OCI-LY7 (cell line): ENCODE results near the gene ETFB. TPM values are rescaled to one million over a fixed set of nuclear protein-coding genes. Genes with fewer than 3 reads are reported as not detected.

Experiments used
- BruUV-seq: library from RNA; stranded (reverse); fragments of 400-500 nt; replicated peaks from 2 replicates; lab custom pipeline; 2021; lab: Mats Ljungman, UMichigan
- CTCF ChIA-PET: fragments of 300-600 bp; sonication (Branson Sonifier 250); formaldehyde crosslinking; loops from one replicate; lab custom pipeline; 2022; ENCODE audit warnings: antibody characterized with exemption; ENCODE audit not compliant: unreplicated experiment; lab: Charles Lee
- POLR2A ChIA-PET: fragments of 300-600 bp; sonication (Branson Sonifier 250); formaldehyde crosslinking; loops from one replicate; lab custom pipeline; 2022; ENCODE audit warnings: antibody characterized with exemption; lab: Charles Lee
- DNase-seq: peaks from one replicate; pipeline ENCODE4 v3.0.0-alpha.2; 2015; ENCODE audit warnings: low spot score
- H2AFZ ChIP-seq: fragments of 200-600 bp; sonication (generic), shearing (Covaris generic); 2 replicates; pipeline ENCODE4 v1.6.1; 2014; ENCODE audit warnings: mild to moderate bottlenecking, antibody characterized with exemption, low read length, moderate library complexity
- H3K27ac ChIP-seq: fragments of 200-600 bp; sonication (generic); 2 replicates; pipeline ENCODE4 v1.5.1; 2014; ENCODE audit warnings: mixed run types, low read depth, mild to moderate bottlenecking, moderate library complexity, low read length, inconsistent platforms; ENCODE audit not compliant: poor library complexity, severe bottlenecking
- H3K36me3 ChIP-seq: fragments of 200-600 bp; sonication (generic); 2 replicates; pipeline ENCODE4 v1.6.1; 2014; ENCODE audit warnings: mild to moderate bottlenecking, antibody characterized with exemption, low read length, moderate library complexity, mixed read lengths; ENCODE audit not compliant: insufficient read depth
- H3K4me1 ChIP-seq: fragments of 200-600 bp; sonication (generic); 2 replicates; pipeline ENCODE4 v1.5.1; 2014; ENCODE audit warnings: mild to moderate bottlenecking, low read length; ENCODE audit not compliant: insufficient read depth, poor library complexity, severe bottlenecking
- H3K4me2 ChIP-seq: fragments of 200-600 bp; sonication (generic); 2 replicates; pipeline ENCODE4 v1.6.1; 2014; ENCODE audit warnings: mild to moderate bottlenecking, low read length
- H3K4me3 ChIP-seq: fragments of 200-600 bp; sonication (generic); 2 replicates; pipeline ENCODE4 v1.5.1; 2014; ENCODE audit warnings: mild to moderate bottlenecking, low read depth, low read length; ENCODE audit not compliant: poor library complexity, severe bottlenecking
- H3K79me2 ChIP-seq: fragments of 200-600 bp; sonication (generic); 2 replicates; pipeline ENCODE4 v1.6.1; 2016; ENCODE audit warnings: low read depth, mild to moderate bottlenecking, low read length, moderate library complexity, mixed read lengths; ENCODE audit not compliant: insufficient read depth
- H3K9me2 ChIP-seq: fragments of 200-600 bp; sonication (generic); 2 replicates; pipeline ENCODE4 v1.6.1; 2016; ENCODE audit warnings: mild to moderate bottlenecking, low read length, mixed read lengths; ENCODE audit not compliant: insufficient read depth
- H3K9me3 ChIP-seq: fragments of 200-600 bp; sonication (generic); 2 replicates; pipeline ENCODE4 v1.6.1; 2014; ENCODE audit warnings: mild to moderate bottlenecking, mixed run types, low read length, mixed read lengths
- H4K20me1 ChIP-seq: fragments of 200-600 bp; sonication (generic); 2 replicates; pipeline ENCODE4 v1.6.1; 2014; ENCODE audit warnings: mild to moderate bottlenecking, antibody characterized with exemption, low read length, moderate library complexity, mixed read lengths; ENCODE audit not compliant: insufficient read depth
- EZH2phosphoT487 ChIP-seq: fragments of 200-600 bp; sonication (generic); IDR thresholded peaks from 2 replicates; pipeline ENCODE4 v1.6.1; 2018; ENCODE audit warnings: low read depth, borderline replicate concordance, mild to moderate bottlenecking, mixed run types, antibody characterized with exemption, low read length, moderate library complexity, mixed read lengths
- intact Hi-C: fragments of 100-400 bp; cut with micrococcal nuclease; formaldehyde crosslinking; loops from one replicate; pipeline ENCODE4 v1.10.0; 2022; ENCODE audit not compliant: unreplicated experiment
- total RNA-seq, 2 experiments: library from RNA; depleted of rRNA in 1 of 2; stranded (reverse); fragments of >200 nt in 1 of 2; shearing (Covaris generic) in 1 of 2; gene quantifications; 2 replicates each; pipeline ENCODE4 v1.2.3, GENCODE V29; 2014 to 2022
- TF ChIP-seq, protein P1 (sequence below): fragments of 200-600 bp; sonication (generic); conservative IDR thresholded peaks from 2 replicates; pipeline ENCODE4 v1.5.1; 2014; ENCODE audit warnings: mild to moderate bottlenecking, antibody characterized with exemption, low read length, moderate library complexity, mixed read lengths

The ETFB gene
- total RNA-seq, 2 experiments from 2014 or later, result 58.2 to 71.6 TPM

- DNase-seq, result no peak
- BruUV-seq, result no TSS peak
- CTCF ChIA-PET, result no interaction called here
- Histone ChIP-seq H4K20me1 (no peaks in the 10 kb centered on the region), H3K4me2 (no peak overlapping the region), H3K36me3 (no peaks in the 10 kb centered on the region), H3K4me1 (no peaks in the 10 kb centered on the region), H3K9me3 (no peaks in the 10 kb centered on the region), H3K9me2 (no peaks in the 10 kb centered on the region), H3K4me3 (no peak overlapping the region), H3K27ac (no peak overlapping the region), H3K79me2 (no peaks in the 10 kb centered on the region), H2AFZ (no peak overlapping the region)
- POLR2A ChIA-PET, result no interaction called here
- intact Hi-C loops, result no loop called here
- TF ChIP-seq, protein P1, sequence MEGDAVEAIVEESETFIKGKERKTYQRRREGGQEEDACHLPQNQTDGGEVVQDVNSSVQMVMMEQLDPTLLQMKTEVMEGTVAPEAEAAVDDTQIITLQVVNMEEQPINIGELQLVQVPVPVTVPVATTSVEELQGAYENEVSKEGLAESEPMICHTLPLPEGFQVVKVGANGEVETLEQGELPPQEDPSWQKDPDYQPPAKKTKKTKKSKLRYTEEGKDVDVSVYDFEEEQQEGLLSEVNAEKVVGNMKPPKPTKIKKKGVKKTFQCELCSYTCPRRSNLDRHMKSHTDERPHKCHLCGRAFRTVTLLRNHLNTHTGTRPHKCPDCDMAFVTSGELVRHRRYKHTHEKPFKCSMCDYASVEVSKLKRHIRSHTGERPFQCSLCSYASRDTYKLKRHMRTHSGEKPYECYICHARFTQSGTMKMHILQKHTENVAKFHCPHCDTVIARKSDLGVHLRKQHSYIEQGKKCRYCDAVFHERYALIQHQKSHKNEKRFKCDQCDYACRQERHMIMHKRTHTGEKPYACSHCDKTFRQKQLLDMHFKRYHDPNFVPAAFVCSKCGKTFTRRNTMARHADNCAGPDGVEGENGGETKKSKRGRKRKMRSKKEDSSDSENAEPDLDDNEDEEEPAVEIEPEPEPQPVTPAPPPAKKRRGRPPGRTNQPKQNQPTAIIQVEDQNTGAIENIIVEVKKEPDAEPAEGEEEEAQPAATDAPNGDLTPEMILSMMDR, result no peak
- TF ChIP-seq EZH2phosphoT487, result no peak
These were observed 70.6 kb downstream of the ETFB start for GRCh38 chr19:51295382-51296126.

Other genes with a start within 250 kb of the ETFB start
- gene SIGLEC9, start 241.5 kb downstream of the ETFB start, total RNA-seq (2014; rRNA removed; shearing (Covaris generic)), result not detected in 2 replicates
- gene SIGLEC9, start 241.5 kb downstream of the ETFB start, total RNA-seq (2022), result not detected in 2 replicates
- not detected in 2 replicates for gene SIGLEC7, start 224.1 kb downstream of the ETFB start, total RNA-seq (2014; rRNA removed; shearing (Covaris generic))
- gene SIGLEC7, start 224.1 kb downstream of the ETFB start, total RNA-seq (2022), result not detected in 2 replicates
- gene CD33, start 141.3 kb downstream of the ETFB start, total RNA-seq (2014; rRNA removed; shearing (Covaris generic)), result not detected in 2 replicates
- gene CD33, start 141.3 kb downstream of the ETFB start, total RNA-seq (2022), result not detected in 2 replicates
- gene SIGLECL1, start 115.3 kb downstream of the ETFB start, total RNA-seq (2014; rRNA removed; shearing (Covaris generic)), result not detected in 2 replicates
- not detected in 2 replicates for gene SIGLECL1, start 115.3 kb downstream of the ETFB start, total RNA-seq (2022)
- not detected in 2 replicates for gene IGLON5, start 54.7 kb downstream of the ETFB start, total RNA-seq (2014; rRNA removed; shearing (Covaris generic))
- not detected in 2 replicates for gene IGLON5, start 54.7 kb downstream of the ETFB start, total RNA-seq (2022)
- gene VSIG10L, start 24.2 kb downstream of the ETFB start, total RNA-seq (2014; rRNA removed; shearing (Covaris generic)), result 0.09 and 0.72 TPM in 2 replicates
- gene VSIG10L, start 24.2 kb downstream of the ETFB start, total RNA-seq (2022), result 1.6 and 2.3 TPM in 2 replicates
- gene CLDND2, start 2.6 kb upstream of the ETFB start, total RNA-seq (2014; rRNA removed; shearing (Covaris generic)), result not detected in 2 replicates
- gene CLDND2, start 2.6 kb upstream of the ETFB start, total RNA-seq (2022), result 1.4 and 1.9 TPM in 2 replicates
- not detected in 2 replicates for gene NKG7, start 6.3 kb upstream of the ETFB start, total RNA-seq (2014; rRNA removed; shearing (Covaris generic))
- gene NKG7, start 6.3 kb upstream of the ETFB start, total RNA-seq (2022), result not detected in 2 replicates
- gene LIM2, start 21.6 kb upstream of the ETFB start, total RNA-seq (2014; rRNA removed; shearing (Covaris generic)), result not detected in 2 replicates
- gene LIM2, start 21.6 kb upstream of the ETFB start, total RNA-seq (2022), result not detected in 2 replicates
- not detected in 2 replicates for gene C19orf84, start 24.2 kb upstream of the ETFB start, total RNA-seq (2014; rRNA removed; shearing (Covaris generic))
- not detected in 2 replicates for gene C19orf84, start 24.2 kb upstream of the ETFB start, total RNA-seq (2022)
- 20.7 and 25.2 TPM in 2 replicates for gene SIGLEC10, start 51.3 kb upstream of the ETFB start, total RNA-seq (2014; rRNA removed; shearing (Covaris generic))
- gene SIGLEC10, start 51.3 kb upstream of the ETFB start, total RNA-seq (2022), result 23.3 and 26.6 TPM in 2 replicates
- not detected in 2 replicates for gene SIGLEC8, start 92.1 kb upstream of the ETFB start, total RNA-seq (2014; rRNA removed; shearing (Covaris generic))
- not detected in 2 replicates for gene SIGLEC8, start 92.1 kb upstream of the ETFB start, total RNA-seq (2022)
- not detected in 2 replicates for gene CEACAM18, start 112.2 kb upstream of the ETFB start, total RNA-seq (2014; rRNA removed; shearing (Covaris generic))
- not detected in 2 replicates for gene CEACAM18, start 112.2 kb upstream of the ETFB start, total RNA-seq (2022)
- not detected in 2 replicates for gene SIGLEC12, start 135.4 kb upstream of the ETFB start, total RNA-seq (2014; rRNA removed; shearing (Covaris generic))
- gene SIGLEC12, start 135.4 kb upstream of the ETFB start, total RNA-seq (2022), result not detected in 2 replicates
- gene SIGLEC6, start 165.3 kb upstream of the ETFB start, total RNA-seq (2014; rRNA removed; shearing (Covaris generic)), result not detected in 2 replicates
- not detected in 2 replicates for gene SIGLEC6, start 165.3 kb upstream of the ETFB start, total RNA-seq (2022)
- 3.5 and 4.7 TPM in 2 replicates for gene ZNF175, start 204.9 kb upstream of the ETFB start, total RNA-seq (2014; rRNA removed; shearing (Covaris generic))
- 10.4 and 13.4 TPM in 2 replicates for gene ZNF175, start 204.9 kb upstream of the ETFB start, total RNA-seq (2022)